K562 (cell line): ENCODE results near the gene LINS1. TPM values are rescaled to one million over a fixed set of nuclear protein-coding genes. Genes with fewer than 3 reads are reported as not detected.
A peak's percentile ranks its signal among the peaks of the same experiment; 100 is the strongest.

ENCODE experiments used
- ATAC-seq: fragments of 200-7000 bp; cut with Tn5 transposase; 3 replicates; pipeline ENCODE4 v1.9.1; 2020; ENCODE audit warnings: moderate library complexity
- BruUV-seq: library from RNA; stranded (reverse); fragments of 400-500 nt; replicated peaks from 2 replicates; lab custom pipeline; 2021; lab: Mats Ljungman, UMichigan
- CTCF ChIA-PET: fragments of 300-600 bp; formaldehyde crosslinking; extraction: SDS; loops from one replicate; lab custom pipeline; 2021; ENCODE audit warnings: low intra/inter-chr PET ratio; lab: Yijun Ruan, JAX
- POLR2A ChIA-PET: fragments of 300-600, 350-650 bp; sonication (Branson Sonifier 250); formaldehyde crosslinking; extraction: SDS; loops from one replicate; lab custom pipeline; 2021; ENCODE audit warnings: antibody characterized with exemption, inconsistent platforms; lab: Yijun Ruan, JAX
- DNase-seq, 4 experiments: peaks; one replicate each; pipeline versions ENCODE4 v3.0.0 to v3.0.0-alpha.2; 2011 to 2018; ENCODE audit warnings: low spot score in 3 of 4, mixed read lengths in 3 of 4; ENCODE audit errors: extremely low read depth in 1 of 4
- FAIRE-seq: peaks from 2 replicates; lab custom pipeline; 2011; peaks lifted over from hg19 to GRCh38; lab: Jason Lieb, UNC
- H2AFZ ChIP-seq: 2 replicates; pipeline ENCODE4 v1.6.0; 2011; ENCODE audit warnings: low read depth, low read length, control low read depth, inconsistent platforms
- H3K27ac ChIP-seq: fragments of 200-600 bp; 3 replicates; pipeline ENCODE4 v1.8.0; 2011; ENCODE audit warnings: low read depth, mild to moderate bottlenecking, control low read depth, inconsistent platforms, low read length, moderate library complexity, mixed read lengths; ENCODE audit errors: extremely low read depth
- H3K27me3 ChIP-seq, 2 experiments: fragments of 300-600 bp in 1 of 2; 2 replicates in 1 of 2; 3 replicates in 1 of 2; pipeline versions ENCODE4 v1.6.0 to v1.8.0; 2011; ENCODE audit warnings: inconsistent platforms in 2 of 2, low read length in 2 of 2, mild to moderate bottlenecking in 1 of 2, mixed read lengths in 1 of 2, moderate library complexity in 1 of 2; ENCODE audit not compliant: control insufficient read depth in 2 of 2, insufficient read depth in 2 of 2
- H3K36me3 ChIP-seq: fragments of 300-600 bp; 3 replicates; pipeline ENCODE4 v1.8.0; 2011; ENCODE audit warnings: mild to moderate bottlenecking, low read length, inconsistent platforms; ENCODE audit not compliant: control insufficient read depth, insufficient read depth
- H3K4me1 ChIP-seq, 2 experiments: fragments of 200-600 bp in 1 of 2; replicated peaks in 1 of 2; 2 replicates in 1 of 2; 3 replicates in 1 of 2; pipeline versions ENCODE4 v1.5.1 to v1.8.0; 2011; ENCODE audit warnings: inconsistent platforms in 2 of 2, low read length in 2 of 2, mild to moderate bottlenecking in 1 of 2, mixed read lengths in 1 of 2, moderate library complexity in 1 of 2; ENCODE audit not compliant: control insufficient read depth in 2 of 2, insufficient read depth in 2 of 2
- H3K4me2 ChIP-seq: 2 replicates; pipeline ENCODE4 v1.6.1; 2011; ENCODE audit warnings: low read length, control low read depth, inconsistent platforms, mixed read lengths; ENCODE audit not compliant: insufficient read depth
- H3K4me3 ChIP-seq: fragments of 200-600 bp; sonication (generic), shearing (Covaris generic); 2 replicates; pipeline ENCODE4 v1.5.1; 2016; ENCODE audit warnings: control low read depth, inconsistent platforms
- H3K79me2 ChIP-seq: fragments of 200-600 bp; 3 replicates; pipeline ENCODE4 v1.8.0; 2011; ENCODE audit warnings: low read length, inconsistent platforms; ENCODE audit not compliant: control insufficient read depth, insufficient read depth
- H3K9ac ChIP-seq, 2 experiments: 2 replicates each; pipeline versions ENCODE4 v1.6.0 to v1.6.1; 2011; ENCODE audit warnings: low read depth in 2 of 2, low read length in 2 of 2, control low read depth in 1 of 2, inconsistent platforms in 1 of 2, mild to moderate bottlenecking in 1 of 2, mixed read lengths in 1 of 2; ENCODE audit not compliant: insufficient read depth in 1 of 2
- H3K9me1 ChIP-seq: one replicate; pipeline ENCODE4 v1.6.0; 2011; ENCODE audit warnings: inconsistent platforms, mild to moderate bottlenecking, low read length, moderate library complexity; ENCODE audit not compliant: control insufficient read depth, insufficient read depth
- H3K9me3 ChIP-seq: replicated peaks from 2 replicates; pipeline ENCODE4 v1.5.1; 2011; ENCODE audit warnings: low read depth, low read length, inconsistent platforms; ENCODE audit not compliant: control insufficient read depth, insufficient read depth
- H4K20me1 ChIP-seq: replicated peaks from 2 replicates; pipeline ENCODE4 v1.6.1; 2011; ENCODE audit warnings: low read length, inconsistent platforms, mixed read lengths; ENCODE audit not compliant: control insufficient read depth, insufficient read depth
- CBX2 ChIP-seq: fragments of 200-600 bp; sonication (generic); IDR thresholded peaks from one replicate; pipeline ENCODE4 v1.6.1; 2012; ENCODE audit warnings: mild to moderate bottlenecking, low read length, inconsistent platforms; ENCODE audit not compliant: insufficient read depth, poor library complexity, severe bottlenecking
- EGR1 ChIP-seq: fragments of 450-650 bp; conservative IDR thresholded peaks from 2 replicates; pipeline ENCODE4 v1.6.1; 2017; ENCODE audit warnings: mild to moderate bottlenecking
- FOXJ2 ChIP-seq: fragments of 200-800 bp; sonication (Bioruptor generic); IDR thresholded peaks from 2 replicates; pipeline ENCODE4 v1.6.1; 2016; ENCODE audit warnings: missing genetic modification characterization, missing compliant biosample characterization
- L3MBTL2 ChIP-seq: fragments of 450-650 bp; IDR thresholded peaks from 2 replicates; pipeline ENCODE4 v1.6.1; 2016; ENCODE audit warnings: mild to moderate bottlenecking, moderate library complexity
- NFIX ChIP-seq: fragments of 250-450 bp; sonication (Bioruptor Pico); IDR thresholded peaks from 2 replicates; pipeline ENCODE4 v1.4.0; 2020; ENCODE audit warnings: low read depth, mild to moderate bottlenecking, moderate library complexity
- ZNF121 ChIP-seq: sonication (generic); formaldehyde crosslinking; conservative IDR thresholded peaks from 2 replicates; pipeline ENCODE4 v1.8.0; 2022; ENCODE audit warnings: missing genetic modification reagents
- WGBS: fragments of 100-300 bp; shearing (Covaris generic); methylation state at CpG from one replicate; pipeline ENCODE4 v1.1.6; 2016; ENCODE audit warnings: low coverage, mixed read lengths; ENCODE audit not compliant: insufficient coverage; ENCODE audit errors: missing lambda C conversion rate; 5-methylcytosine and 5-hydroxymethylcytosine counted together
- in situ Hi-C: fragments of 300-500 bp; cut with MboI; formaldehyde crosslinking; loops from 4 replicates; pipeline ENCODE4 v1.15.0; 2018; ENCODE audit warnings: inconsistent platforms, mixed read lengths
- intact Hi-C: fragments of 100-400 bp; cut with micrococcal nuclease; formaldehyde crosslinking; loops from 2 replicates; pipeline ENCODE4 v1.14.2; 2022
- polyA plus RNA-seq, 8 experiments: library from polyadenylated mRNA; depleted of rRNA in 4 of 8; stranded (reverse) in 5 of 8; unstranded in 3 of 8; fragments of >200 nt; fragmentation: Nextera tagmentation in 2 of 8; fragmentation: Illumina TruSeq in 1 of 8; extraction: Ambion mirVana in 2 of 8; extraction: Trizol in 1 of 8; gene quantifications; 2 replicates each; pipeline versions ENCODE4 v1.2.1 to v1.2.3, GENCODE V29; 2011 to 2014; ENCODE audit warnings: inconsistent platforms in 1 of 8, missing spikeins in 1 of 8
- total RNA-seq, 7 experiments: library from RNA; depleted of rRNA in 6 of 7; stranded (reverse); fragments of >200 nt in 6 of 7; fragmentation: Illumina TruSeq in 2 of 7; extraction: Trizol in 2 of 7; gene quantifications; 2 replicates each; pipeline versions ENCODE4 v1.2.1 to v1.2.3, GENCODE V29; 2011 to 2021; ENCODE audit warnings: low replicate concordance in 1 of 7
- TF ChIP-seq, protein P1 (sequence below), 3 experiments: fragments of 200-800 bp in 1 of 3; fragments of 250-450 bp in 1 of 3; fragments of 450-650 bp in 1 of 3; sonication (Bioruptor Pico) in 1 of 3; sonication (Bioruptor generic) in 1 of 3; formaldehyde crosslinking in 1 of 3; IDR thresholded peaks; 2 replicates each; pipeline versions ENCODE4 v1.6.1 to v1.8.0; 2016 to 2022; ENCODE audit warnings: mild to moderate bottlenecking in 2 of 3, missing genetic modification characterization in 2 of 3, missing compliant biosample characterization in 1 of 3, moderate library complexity in 1 of 3
- TF ChIP-seq, protein P2 (sequence below): IDR thresholded peaks from 2 replicates; pipeline ENCODE4 v1.6.1; 2011; ENCODE audit not compliant: insufficient read length; ENCODE audit errors: extremely low read depth
- TF ChIP-seq, protein P3 (sequence below): fragments of 450-650 bp; formaldehyde crosslinking; IDR thresholded peaks from 2 replicates; pipeline ENCODE4 v1.4.0; 2020; ENCODE audit warnings: mild to moderate bottlenecking, moderate library complexity
- TF ChIP-seq, protein P4 (sequence below): fragments of 200-800 bp; sonication (Bioruptor generic); IDR thresholded peaks from 2 replicates; pipeline ENCODE4 v1.6.1; 2016; ENCODE audit warnings: missing genetic modification characterization, missing compliant biosample characterization

The LINS1 gene
- total and polyA plus RNA-seq, 9 of the 15 experiments (the other 6 are each of a cell fraction or from before 2014, with no cell fraction given) = 15.4 to 31.4 (median 24.6) TPM

DNA sequence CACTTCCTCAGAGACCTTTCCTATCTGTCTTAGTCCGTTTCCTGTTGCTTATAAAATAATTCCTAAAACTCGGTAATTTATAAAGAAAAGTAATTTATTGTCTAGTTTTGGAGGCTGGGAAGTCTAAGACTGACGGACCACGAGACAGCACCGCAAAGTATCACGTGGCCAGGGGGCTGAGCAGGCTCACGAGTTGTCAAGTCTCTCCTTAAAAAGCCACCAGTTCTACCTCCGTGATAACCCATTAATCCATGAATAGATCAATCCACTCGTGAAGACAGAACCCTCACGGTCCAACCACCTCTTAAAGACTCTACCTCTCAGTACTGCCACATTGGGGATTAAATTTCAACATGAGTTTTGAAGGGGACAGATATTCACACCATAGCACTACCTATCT is 821 bp downstream of the LINS1 start:
- DNase-seq = peak; percentile 16 to 62 (median 22)
- H3K9me3 ChIP-seq = no peaks in the 10 kb centered on the region
- peak overlapping the region; percentile 95 for H3K4me3 ChIP-seq
- H3K27ac ChIP-seq = peak overlapping the region; percentile 81
- H3K79me2 ChIP-seq = peaks cover 94% of the 10 kb centered on the region
- no peaks in the 10 kb centered on the region for H3K9me1 ChIP-seq
- ChIA-PET CTCF (no interaction called here), POLR2A (no interaction called here)
- H3K4me1 ChIP-seq = peaks cover 11 to 29% of the 10 kb centered on the region in 2 experiments
- peak overlapping the region; percentile 93 to 96 for H3K9ac ChIP-seq
- no peaks in the 10 kb centered on the region for H3K27me3 ChIP-seq
- H3K36me3 ChIP-seq = peaks cover 19% of the 10 kb centered on the region; the same call in 2 of the 3 replicates
- H3K4me2 ChIP-seq = peak overlapping the region; percentile 95
- intact Hi-C loops (no loop called here), in situ Hi-C loops (no loop called here)
- 0 out of 3 replicates have a peak, but pooled peaks have one; percentile 10 for ATAC-seq
- FAIRE-seq = peak; percentile 48
- 2% methylated on average over 10 of the region's 10 CpGs for WGBS
- peak overlapping the region; percentile 80 for H2AFZ ChIP-seq
- H4K20me1 ChIP-seq = peaks cover 3% of the 10 kb centered on the region; the same call in 1 of the 2 replicates
- BruUV-seq = no TSS peak
- TF ChIP-seq NFIX (CRISPR knock-in tag) (no peak), EGR1 (no peak), CBX2 (no peak), L3MBTL2 (peak; percentile 52), FOXJ2 (tag) (no peak), ZNF121 (no peak)
- TF ChIP-seq, protein P1, sequence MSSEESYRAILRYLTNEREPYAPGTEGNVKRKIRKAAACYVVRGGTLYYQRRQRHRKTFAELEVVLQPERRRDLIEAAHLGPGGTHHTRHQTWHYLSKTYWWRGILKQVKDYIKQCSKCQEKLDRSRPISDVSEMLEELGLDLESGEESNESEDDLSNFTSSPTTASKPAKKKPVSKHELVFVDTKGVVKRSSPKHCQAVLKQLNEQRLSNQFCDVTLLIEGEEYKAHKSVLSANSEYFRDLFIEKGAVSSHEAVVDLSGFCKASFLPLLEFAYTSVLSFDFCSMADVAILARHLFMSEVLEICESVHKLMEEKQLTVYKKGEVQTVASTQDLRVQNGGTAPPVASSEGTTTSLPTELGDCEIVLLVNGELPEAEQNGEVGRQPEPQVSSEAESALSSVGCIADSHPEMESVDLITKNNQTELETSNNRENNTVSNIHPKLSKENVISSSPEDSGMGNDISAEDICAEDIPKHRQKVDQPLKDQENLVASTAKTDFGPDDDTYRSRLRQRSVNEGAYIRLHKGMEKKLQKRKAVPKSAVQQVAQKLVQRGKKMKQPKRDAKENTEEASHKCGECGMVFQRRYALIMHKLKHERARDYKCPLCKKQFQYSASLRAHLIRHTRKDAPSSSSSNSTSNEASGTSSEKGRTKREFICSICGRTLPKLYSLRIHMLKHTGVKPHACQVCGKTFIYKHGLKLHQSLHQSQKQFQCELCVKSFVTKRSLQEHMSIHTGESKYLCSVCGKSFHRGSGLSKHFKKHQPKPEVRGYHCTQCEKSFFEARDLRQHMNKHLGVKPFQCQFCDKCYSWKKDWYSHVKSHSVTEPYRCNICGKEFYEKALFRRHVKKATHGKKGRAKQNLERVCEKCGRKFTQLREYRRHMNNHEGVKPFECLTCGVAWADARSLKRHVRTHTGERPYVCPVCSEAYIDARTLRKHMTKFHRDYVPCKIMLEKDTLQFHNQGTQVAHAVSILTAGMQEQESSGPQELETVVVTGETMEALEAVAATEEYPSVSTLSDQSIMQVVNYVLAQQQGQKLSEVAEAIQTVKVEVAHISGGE (CRISPR knock-in tag; IDR thresholded peaks at IDR 0.05) = peak in 1 of 3 experiments; percentile 61; a peak in 2 of 6 replicates
- TF ChIP-seq, protein P2, sequence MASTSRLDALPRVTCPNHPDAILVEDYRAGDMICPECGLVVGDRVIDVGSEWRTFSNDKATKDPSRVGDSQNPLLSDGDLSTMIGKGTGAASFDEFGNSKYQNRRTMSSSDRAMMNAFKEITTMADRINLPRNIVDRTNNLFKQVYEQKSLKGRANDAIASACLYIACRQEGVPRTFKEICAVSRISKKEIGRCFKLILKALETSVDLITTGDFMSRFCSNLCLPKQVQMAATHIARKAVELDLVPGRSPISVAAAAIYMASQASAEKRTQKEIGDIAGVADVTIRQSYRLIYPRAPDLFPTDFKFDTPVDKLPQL = no peak
- TF ChIP-seq, protein P3, sequence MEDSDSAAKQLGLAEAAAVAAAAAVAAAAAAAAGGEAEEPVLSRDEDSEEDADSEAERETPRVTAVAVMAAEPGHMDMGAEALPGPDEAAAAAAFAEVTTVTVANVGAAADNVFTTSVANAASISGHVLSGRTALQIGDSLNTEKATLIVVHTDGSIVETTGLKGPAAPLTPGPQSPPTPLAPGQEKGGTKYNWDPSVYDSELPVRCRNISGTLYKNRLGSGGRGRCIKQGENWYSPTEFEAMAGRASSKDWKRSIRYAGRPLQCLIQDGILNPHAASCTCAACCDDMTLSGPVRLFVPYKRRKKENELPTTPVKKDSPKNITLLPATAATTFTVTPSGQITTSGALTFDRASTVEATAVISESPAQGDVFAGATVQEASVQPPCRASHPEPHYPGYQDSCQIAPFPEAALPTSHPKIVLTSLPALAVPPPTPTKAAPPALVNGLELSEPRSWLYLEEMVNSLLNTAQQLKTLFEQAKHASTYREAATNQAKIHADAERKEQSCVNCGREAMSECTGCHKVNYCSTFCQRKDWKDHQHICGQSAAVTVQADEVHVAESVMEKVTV (CRISPR knock-in tag) = no peak
- TF ChIP-seq, protein P4, sequence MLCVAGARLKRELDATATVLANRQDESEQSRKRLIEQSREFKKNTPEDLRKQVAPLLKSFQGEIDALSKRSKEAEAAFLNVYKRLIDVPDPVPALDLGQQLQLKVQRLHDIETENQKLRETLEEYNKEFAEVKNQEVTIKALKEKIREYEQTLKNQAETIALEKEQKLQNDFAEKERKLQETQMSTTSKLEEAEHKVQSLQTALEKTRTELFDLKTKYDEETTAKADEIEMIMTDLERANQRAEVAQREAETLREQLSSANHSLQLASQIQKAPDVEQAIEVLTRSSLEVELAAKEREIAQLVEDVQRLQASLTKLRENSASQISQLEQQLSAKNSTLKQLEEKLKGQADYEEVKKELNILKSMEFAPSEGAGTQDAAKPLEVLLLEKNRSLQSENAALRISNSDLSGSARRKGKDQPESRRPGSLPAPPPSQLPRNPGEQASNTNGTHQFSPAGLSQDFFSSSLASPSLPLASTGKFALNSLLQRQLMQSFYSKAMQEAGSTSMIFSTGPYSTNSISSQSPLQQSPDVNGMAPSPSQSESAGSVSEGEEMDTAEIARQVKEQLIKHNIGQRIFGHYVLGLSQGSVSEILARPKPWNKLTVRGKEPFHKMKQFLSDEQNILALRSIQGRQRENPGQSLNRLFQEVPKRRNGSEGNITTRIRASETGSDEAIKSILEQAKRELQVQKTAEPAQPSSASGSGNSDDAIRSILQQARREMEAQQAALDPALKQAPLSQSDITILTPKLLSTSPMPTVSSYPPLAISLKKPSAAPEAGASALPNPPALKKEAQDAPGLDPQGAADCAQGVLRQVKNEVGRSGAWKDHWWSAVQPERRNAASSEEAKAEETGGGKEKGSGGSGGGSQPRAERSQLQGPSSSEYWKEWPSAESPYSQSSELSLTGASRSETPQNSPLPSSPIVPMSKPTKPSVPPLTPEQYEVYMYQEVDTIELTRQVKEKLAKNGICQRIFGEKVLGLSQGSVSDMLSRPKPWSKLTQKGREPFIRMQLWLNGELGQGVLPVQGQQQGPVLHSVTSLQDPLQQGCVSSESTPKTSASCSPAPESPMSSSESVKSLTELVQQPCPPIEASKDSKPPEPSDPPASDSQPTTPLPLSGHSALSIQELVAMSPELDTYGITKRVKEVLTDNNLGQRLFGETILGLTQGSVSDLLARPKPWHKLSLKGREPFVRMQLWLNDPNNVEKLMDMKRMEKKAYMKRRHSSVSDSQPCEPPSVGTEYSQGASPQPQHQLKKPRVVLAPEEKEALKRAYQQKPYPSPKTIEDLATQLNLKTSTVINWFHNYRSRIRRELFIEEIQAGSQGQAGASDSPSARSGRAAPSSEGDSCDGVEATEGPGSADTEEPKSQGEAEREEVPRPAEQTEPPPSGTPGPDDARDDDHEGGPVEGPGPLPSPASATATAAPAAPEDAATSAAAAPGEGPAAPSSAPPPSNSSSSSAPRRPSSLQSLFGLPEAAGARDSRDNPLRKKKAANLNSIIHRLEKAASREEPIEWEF (CRISPR knock-in tag) = no peak
